Endothelial cell (in vitro differentiated cells): Measurements from ENCODE around the gene ELF5. TPM values are rescaled to one million over a fixed set of nuclear protein-coding genes. Genes with fewer than 3 reads are reported as not detected.

ENCODE experiments used
- DNase-seq: peaks from one replicate; pipeline ENCODE4 v3.0.0; 2021; ENCODE audit warnings: low spot score
- H3K27ac Mint-ChIP-seq: one replicate; pipeline ENCODE4 v1.8.0; 2021; ENCODE audit warnings: mixed read lengths, inconsistent platforms; ENCODE audit not compliant: unreplicated experiment
- H3K27me3 Mint-ChIP-seq: one replicate; pipeline ENCODE4 v1.8.0; 2021; ENCODE audit warnings: mild to moderate bottlenecking, moderate library complexity, mixed read lengths, inconsistent platforms; ENCODE audit not compliant: unreplicated experiment
- H3K36me3 Mint-ChIP-seq: one replicate; pipeline ENCODE4 v1.8.0; 2021; ENCODE audit warnings: mild to moderate bottlenecking, low read depth, mixed read lengths, inconsistent platforms; ENCODE audit not compliant: unreplicated experiment
- H3K4me1 Mint-ChIP-seq: one replicate; pipeline ENCODE4 v1.8.0; 2021; ENCODE audit warnings: mild to moderate bottlenecking, mixed read lengths, inconsistent platforms; ENCODE audit not compliant: unreplicated experiment
- H3K4me3 Mint-ChIP-seq: one replicate; pipeline ENCODE4 v1.8.0; 2021; ENCODE audit warnings: mild to moderate bottlenecking, mixed read lengths, inconsistent platforms; ENCODE audit not compliant: unreplicated experiment
- H3K9me3 Mint-ChIP-seq: one replicate; pipeline ENCODE4 v1.8.0; 2021; ENCODE audit warnings: mixed read lengths, inconsistent platforms; ENCODE audit not compliant: unreplicated experiment
- total RNA-seq: library from RNA; stranded (reverse); fragmentation: NEBNext Ultra II Directional; extraction: Animal tissue kit (Norgen Biotek cat#: 25700); gene quantifications from one replicate; pipeline ENCODE4 v1.2.1, GENCODE V29; 2021; ENCODE audit not compliant: unreplicated experiment
- TF ChIP-seq, protein P1 (sequence below): fragments of 200-600 bp; sonication (generic); IDR thresholded peaks from one replicate; pipeline ENCODE4 v1.5.0; 2021; ENCODE audit warnings: antibody characterized with exemption; ENCODE audit not compliant: unreplicated experiment

ELF5 gene
- total RNA-seq, 1 donor from 2014 or later = not detected

DNA sequence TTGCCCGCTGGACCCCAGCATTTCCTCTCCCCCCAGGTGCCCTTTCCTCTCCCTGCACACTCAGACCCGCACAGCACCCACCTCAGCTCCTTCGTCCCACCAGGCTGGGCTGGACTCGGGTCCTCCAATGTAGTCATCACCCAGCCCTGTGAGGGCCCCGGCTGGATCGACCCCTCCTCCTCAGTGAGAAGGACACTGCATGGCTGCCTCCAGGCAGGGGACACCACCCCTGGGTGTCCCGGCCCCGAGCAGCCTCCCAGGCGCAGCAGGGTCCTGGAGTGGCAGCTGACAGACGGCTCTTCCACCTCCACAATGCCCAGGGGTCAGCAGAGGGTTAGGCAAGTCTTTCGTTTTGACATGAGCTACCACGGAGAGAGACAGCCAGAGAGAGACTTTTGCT lies 11.1 kb upstream of the ELF5 start:
- H3K36me3 Mint-ChIP-seq = no peaks in the 10 kb centered on the region
- H3K4me3 Mint-ChIP-seq = no peak overlapping the region
- DNase-seq = no peak
- H3K9me3 Mint-ChIP-seq = no peaks in the 10 kb centered on the region
- no peaks in the 10 kb centered on the region for H3K4me1 Mint-ChIP-seq
- TF ChIP-seq, protein P1, sequence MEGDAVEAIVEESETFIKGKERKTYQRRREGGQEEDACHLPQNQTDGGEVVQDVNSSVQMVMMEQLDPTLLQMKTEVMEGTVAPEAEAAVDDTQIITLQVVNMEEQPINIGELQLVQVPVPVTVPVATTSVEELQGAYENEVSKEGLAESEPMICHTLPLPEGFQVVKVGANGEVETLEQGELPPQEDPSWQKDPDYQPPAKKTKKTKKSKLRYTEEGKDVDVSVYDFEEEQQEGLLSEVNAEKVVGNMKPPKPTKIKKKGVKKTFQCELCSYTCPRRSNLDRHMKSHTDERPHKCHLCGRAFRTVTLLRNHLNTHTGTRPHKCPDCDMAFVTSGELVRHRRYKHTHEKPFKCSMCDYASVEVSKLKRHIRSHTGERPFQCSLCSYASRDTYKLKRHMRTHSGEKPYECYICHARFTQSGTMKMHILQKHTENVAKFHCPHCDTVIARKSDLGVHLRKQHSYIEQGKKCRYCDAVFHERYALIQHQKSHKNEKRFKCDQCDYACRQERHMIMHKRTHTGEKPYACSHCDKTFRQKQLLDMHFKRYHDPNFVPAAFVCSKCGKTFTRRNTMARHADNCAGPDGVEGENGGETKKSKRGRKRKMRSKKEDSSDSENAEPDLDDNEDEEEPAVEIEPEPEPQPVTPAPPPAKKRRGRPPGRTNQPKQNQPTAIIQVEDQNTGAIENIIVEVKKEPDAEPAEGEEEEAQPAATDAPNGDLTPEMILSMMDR = no peak
- no peak overlapping the region for H3K27ac Mint-ChIP-seq
- peaks cover 2% of the 10 kb centered on the region for H3K27me3 Mint-ChIP-seq

DNA sequence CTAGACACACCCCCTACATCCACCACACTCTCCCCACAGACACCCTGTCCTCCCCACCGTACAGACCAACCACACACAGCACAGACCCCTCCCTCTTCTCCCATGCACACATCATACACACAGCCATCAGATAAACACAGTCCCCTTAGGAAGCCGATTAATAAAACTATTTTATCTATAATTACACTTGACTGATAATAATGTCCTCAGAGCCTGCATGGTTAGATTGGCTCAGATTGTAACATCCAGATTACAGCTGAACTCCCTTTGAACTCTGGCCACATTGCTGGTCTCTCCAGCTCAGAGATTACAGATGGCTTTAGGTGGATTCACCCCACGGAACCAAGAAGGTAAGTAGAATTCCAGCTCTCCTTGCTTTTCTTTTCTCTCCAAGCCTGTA lies 9.5 kb upstream of the ELF5 start:
- TF ChIP-seq, protein P1 = no peak
- Mint-ChIP-seq H3K27ac (no peak overlapping the region), H3K4me1 (no peaks in the 10 kb centered on the region), H3K4me3 (no peak overlapping the region), H3K27me3 (peaks cover 2% of the 10 kb centered on the region), H3K9me3 (no peaks in the 10 kb centered on the region), H3K36me3 (no peaks in the 10 kb centered on the region)
- no peak for DNase-seq

DNA sequence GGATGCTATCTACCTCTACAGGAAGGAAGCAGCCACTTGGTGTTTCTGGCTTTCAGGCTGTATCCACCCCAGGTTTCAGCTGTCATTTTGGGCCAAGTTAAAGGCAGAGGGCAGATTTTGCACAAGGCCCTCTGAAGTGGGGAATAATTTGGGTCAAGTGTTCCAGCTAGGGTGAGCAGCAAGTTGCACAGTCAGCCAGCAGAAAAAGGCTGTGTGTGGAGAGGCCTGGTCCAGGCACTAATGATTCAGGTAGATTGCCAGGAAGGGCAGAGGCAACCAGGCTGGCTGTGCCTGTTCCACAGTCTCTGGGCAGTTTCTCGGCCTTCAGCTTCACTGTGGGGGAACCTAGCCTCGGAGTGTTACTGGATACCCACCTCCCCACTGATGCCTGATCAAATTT lies 8.6 kb upstream of the ELF5 start:
- H3K4me3 Mint-ChIP-seq = no peak overlapping the region
- DNase-seq = no peak
- H3K4me1 Mint-ChIP-seq = no peaks in the 10 kb centered on the region
- H3K9me3 Mint-ChIP-seq = no peaks in the 10 kb centered on the region
- H3K36me3 Mint-ChIP-seq = no peaks in the 10 kb centered on the region
- peaks cover 2% of the 10 kb centered on the region for H3K27me3 Mint-ChIP-seq
- no peak overlapping the region for H3K27ac Mint-ChIP-seq
- TF ChIP-seq, protein P1 = no peak

DNA sequence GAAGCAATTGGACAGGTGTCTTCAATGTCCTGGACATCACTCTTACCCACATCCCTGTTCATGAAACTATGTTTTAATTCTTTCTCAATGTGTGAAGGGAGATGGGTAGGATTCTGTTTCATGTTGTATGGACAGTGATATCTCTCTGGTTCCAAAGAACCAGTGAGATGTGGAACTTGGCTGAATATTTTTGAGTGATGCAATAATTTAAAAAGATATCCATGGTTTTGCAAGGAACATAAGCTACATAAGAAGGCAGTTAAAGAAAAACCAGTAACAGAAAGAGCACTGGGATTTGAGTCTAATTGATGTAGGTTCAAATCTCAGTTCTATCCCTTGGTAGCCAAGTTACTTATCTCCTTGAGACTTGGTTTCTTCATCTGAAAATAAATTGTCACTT lies 7.7 kb upstream of the ELF5 start:
- Mint-ChIP-seq H3K27me3 (peaks cover under 1% of the 10 kb centered on the region), H3K36me3 (no peaks in the 10 kb centered on the region), H3K4me1 (no peaks in the 10 kb centered on the region), H3K4me3 (no peak overlapping the region), H3K27ac (no peak overlapping the region), H3K9me3 (no peaks in the 10 kb centered on the region)
- TF ChIP-seq, protein P1 = no peak
- no peak for DNase-seq

DNA sequence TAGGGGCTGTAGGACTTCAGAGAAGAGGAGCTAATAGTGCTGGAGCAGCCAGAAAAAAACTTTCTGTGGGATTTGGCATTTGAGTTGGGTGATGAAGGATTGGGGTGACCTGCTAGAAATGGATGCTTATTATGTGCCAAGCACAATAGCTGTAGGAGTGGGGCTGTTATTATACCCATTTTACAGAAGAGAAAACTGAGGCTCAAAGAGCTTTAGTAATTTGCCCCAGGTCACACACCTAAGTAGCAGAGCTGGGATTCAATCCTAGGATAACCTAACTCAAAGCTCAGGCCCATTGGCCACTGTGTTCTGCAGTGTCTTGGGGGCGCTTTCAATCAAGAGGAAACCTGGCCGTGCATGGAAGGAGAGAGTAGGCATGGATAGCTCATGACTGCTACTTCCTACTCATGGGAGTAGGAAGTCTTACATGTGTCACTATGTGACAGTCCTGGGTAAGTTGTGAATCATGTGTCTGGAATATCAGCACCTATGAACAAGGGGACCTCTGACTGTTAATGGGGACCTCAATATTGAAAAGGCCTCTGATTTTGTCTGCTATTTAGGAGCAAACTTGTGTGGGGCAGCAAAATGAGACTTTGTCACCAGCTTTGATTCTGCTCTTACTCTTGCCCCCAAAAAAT lies 6.1 kb upstream of the ELF5 start:
- Mint-ChIP-seq H3K9me3 (no peaks in the 10 kb centered on the region), H3K27me3 (no peaks in the 10 kb centered on the region), H3K27ac (no peak overlapping the region), H3K4me3 (no peak overlapping the region), H3K36me3 (no peaks in the 10 kb centered on the region), H3K4me1 (no peaks in the 10 kb centered on the region)
- TF ChIP-seq, protein P1 = no peak
- no peak for DNase-seq
